H1 (cell line): ENCODE results near the gene CSRNP3. TPM values are rescaled to one million over a fixed set of nuclear protein-coding genes. Genes with fewer than 3 reads are reported as not detected.

Source experiments
- CTCF ChIA-PET: fragments of 300-600 bp; sonication (Branson Sonifier 250); formaldehyde crosslinking; loops from one replicate; lab custom pipeline; 2021; ENCODE audit not compliant: partially characterized antibody; lab: Charles Lee
- POLR2A ChIA-PET: fragments of 300-600 bp; sonication (Branson Sonifier 250); formaldehyde crosslinking; loops from one replicate; lab custom pipeline; 2021; ENCODE audit warnings: inconsistent platforms; ENCODE audit not compliant: partially characterized antibody; lab: Charles Lee
- DNase-seq, 2 experiments: peaks; one replicate each; pipeline versions ENCODE4 v3.0.0 to v3.0.0-alpha.2; 2010 to 2022; ENCODE audit warnings: low spot score in 2 of 2, low read depth in 1 of 2, mixed read lengths in 1 of 2
- FAIRE-seq: peaks from 2 replicates; lab custom pipeline; 2011; peaks lifted over from hg19 to GRCh38; lab: Jason Lieb, UNC
- H2AFZ ChIP-seq: 2 replicates; pipeline ENCODE4 v1.8.1; 2012; ENCODE audit warnings: low read length, inconsistent platforms
- H2AK5ac ChIP-seq: 2 replicates; pipeline ENCODE4 v1.6.1; 2013; ENCODE audit warnings: low read depth, low read length
- H2BK120ac ChIP-seq: replicated peaks from 2 replicates; pipeline ENCODE3; 2013; ENCODE audit warnings: low read depth, low read length, inconsistent platforms
- H2BK12ac ChIP-seq: 2 replicates; pipeline ENCODE4 v1.6.1; 2013; ENCODE audit warnings: low read depth, low read length
- H2BK15ac ChIP-seq: 2 replicates; pipeline ENCODE4 v1.6.1; 2013; ENCODE audit warnings: low read length
- H2BK20ac ChIP-seq: 2 replicates; pipeline ENCODE4 v1.6.1; 2013; ENCODE audit warnings: low read length
- H2BK5ac ChIP-seq: 2 replicates; pipeline ENCODE4 v1.6.1; 2013; ENCODE audit warnings: low read depth, low read length
- H3K14ac ChIP-seq: 2 replicates; pipeline ENCODE4 v1.6.1; 2013; ENCODE audit warnings: inconsistent platforms; ENCODE audit not compliant: insufficient read length
- H3K18ac ChIP-seq: 2 replicates; pipeline ENCODE4 v1.6.1; 2013; ENCODE audit warnings: low read length; ENCODE audit errors: extremely low read depth
- H3K23ac ChIP-seq: 2 replicates; pipeline ENCODE4 v1.6.1; 2013; ENCODE audit warnings: inconsistent platforms; ENCODE audit not compliant: insufficient read length
- H3K23me2 ChIP-seq: 2 replicates; pipeline ENCODE4 v1.6.1; 2013; ENCODE audit warnings: low read depth, low read length
- H3K27ac ChIP-seq: 2 replicates; pipeline ENCODE4 v1.6.1; 2011; ENCODE audit warnings: low read depth, low read length, inconsistent platforms
- H3K27me3 ChIP-seq, 4 experiments: replicated peaks in 1 of 4; 1 replicate in 1 of 4; 2 replicates in 3 of 4; pipeline versions ENCODE4 v1.6.1 to v1.8.1; 2011 to 2013; ENCODE audit warnings: low read length in 3 of 4, mild to moderate bottlenecking in 3 of 4, inconsistent platforms in 2 of 4, mixed read lengths in 2 of 4, moderate library complexity in 1 of 4; ENCODE audit not compliant: control insufficient read depth in 3 of 4, insufficient read depth in 3 of 4; ENCODE audit errors: extremely low read depth in 1 of 4
- H3K36me3 ChIP-seq, 4 experiments: 2 replicates each; pipeline versions ENCODE4 v1.6.1 to v1.8.1; 2011 to 2013; ENCODE audit warnings: mild to moderate bottlenecking in 4 of 4, low read length in 3 of 4, moderate library complexity in 2 of 4, control low read depth in 1 of 4, inconsistent platforms in 1 of 4; ENCODE audit not compliant: insufficient read depth in 4 of 4, control insufficient read depth in 2 of 4
- H3K4ac ChIP-seq: replicated peaks from 2 replicates; pipeline ENCODE3; 2013; ENCODE audit warnings: low read length, low read depth, mixed read lengths, inconsistent platforms; ENCODE audit not compliant: insufficient read length
- H3K4me1 ChIP-seq, 4 experiments: replicated peaks in 1 of 4; 1 replicate in 1 of 4; 2 replicates in 3 of 4; pipeline versions ENCODE4 v1.6.1 to v1.8.1; 2011 to 2013; ENCODE audit warnings: low read length in 3 of 4, inconsistent platforms in 2 of 4, mixed read lengths in 1 of 4; ENCODE audit not compliant: insufficient read depth in 4 of 4, control insufficient read depth in 3 of 4
- H3K4me2 ChIP-seq, 2 experiments: 2 replicates each; pipeline versions ENCODE4 v1.6.1 to v1.8.1; 2011 to 2013; ENCODE audit warnings: low read depth in 2 of 2, low read length in 2 of 2, control low read depth in 1 of 2, inconsistent platforms in 1 of 2, mild to moderate bottlenecking in 1 of 2; ENCODE audit not compliant: insufficient read depth in 1 of 2
- H3K4me3 ChIP-seq, 4 experiments: fragments of 200-600, 300-600 bp in 1 of 4; sonication (generic), shearing (Covaris generic), sonication (Bioruptor Twin) in 1 of 4; 2 replicates each; pipeline versions ENCODE4 v1.5.1 to v1.8.1; 2011 to 2016; ENCODE audit warnings: low read length in 4 of 4, low read depth in 3 of 4, control low read depth in 2 of 4, inconsistent platforms in 2 of 4, mild to moderate bottlenecking in 2 of 4, mixed read lengths in 1 of 4, moderate library complexity in 1 of 4; ENCODE audit not compliant: insufficient read depth in 2 of 4; ENCODE audit errors: extremely low read depth in 1 of 4
- H3K56ac ChIP-seq: replicated peaks from 2 replicates; pipeline ENCODE3; 2013; ENCODE audit warnings: low read depth, mild to moderate bottlenecking, mixed read lengths, low read length, inconsistent platforms; ENCODE audit not compliant: insufficient read length
- H3K79me1 ChIP-seq: 2 replicates; pipeline ENCODE4 v1.6.1; 2013; ENCODE audit warnings: low read depth, low read length, control low read depth
- H3K79me2 ChIP-seq, 2 experiments: 2 replicates each; pipeline versions ENCODE4 v1.6.1 to v1.8.1; 2012 to 2013; ENCODE audit warnings: low read length in 2 of 2, mild to moderate bottlenecking in 2 of 2, inconsistent platforms in 1 of 2; ENCODE audit not compliant: insufficient read depth in 2 of 2, control insufficient read depth in 1 of 2
- H3K9ac ChIP-seq, 4 experiments: replicated peaks in 1 of 4; 1 replicate in 1 of 4; 2 replicates in 3 of 4; pipeline versions ENCODE4 v1.6.1 to v1.8.1; 2011 to 2013; ENCODE audit warnings: low read depth in 3 of 4, low read length in 3 of 4, control low read depth in 2 of 4, mild to moderate bottlenecking in 2 of 4, moderate library complexity in 2 of 4, inconsistent platforms in 1 of 4; ENCODE audit errors: extremely low read depth in 1 of 4
- H3K9me3 ChIP-seq, 2 experiments: 2 replicates each; pipeline versions ENCODE4 v1.6.1 to v1.8.1; 2012 to 2013; ENCODE audit warnings: mild to moderate bottlenecking in 2 of 2, moderate library complexity in 2 of 2, control low read depth in 1 of 2, inconsistent platforms in 1 of 2, low read depth in 1 of 2, low read length in 1 of 2, mixed read lengths in 1 of 2; ENCODE audit not compliant: insufficient read depth in 2 of 2
- H4K20me1 ChIP-seq, 2 experiments: replicated peaks in 1 of 2; 2 replicates each; pipeline versions ENCODE3 to v1.8.1; 2011 to 2013; ENCODE audit warnings: inconsistent platforms in 2 of 2, low read length in 2 of 2, mild to moderate bottlenecking in 1 of 2; ENCODE audit not compliant: insufficient read depth in 2 of 2, control insufficient read depth in 1 of 2
- H4K5ac ChIP-seq: 2 replicates; pipeline ENCODE4 v1.6.1; 2013; ENCODE audit warnings: low read length, low read depth, mixed read lengths, inconsistent platforms; ENCODE audit not compliant: insufficient read length
- H4K8ac ChIP-seq: 2 replicates; pipeline ENCODE4 v1.8.0; 2013; ENCODE audit warnings: mild to moderate bottlenecking, moderate library complexity, low read length, inconsistent platforms; ENCODE audit not compliant: insufficient read depth; ENCODE audit errors: extremely low read depth
- H4K91ac ChIP-seq: replicated peaks from 2 replicates; pipeline ENCODE3; 2013; ENCODE audit warnings: low read length, mixed read lengths, inconsistent platforms; ENCODE audit not compliant: insufficient read length
- ATF3 ChIP-seq: IDR thresholded peaks from 2 replicates; pipeline ENCODE4 v1.6.1; 2011; ENCODE audit warnings: low read depth, mild to moderate bottlenecking, low read length; ENCODE audit not compliant: insufficient read depth
- GTF2F1 ChIP-seq: IDR thresholded peaks from 2 replicates; pipeline ENCODE4 v1.6.1; 2012; ENCODE audit warnings: low read depth, low read length, improper control_type of control experiment, borderline replicate concordance
- SIX5 ChIP-seq: IDR thresholded peaks from 2 replicates; pipeline ENCODE4 v1.6.1; 2011; ENCODE audit warnings: mild to moderate bottlenecking, low read depth, low read length
- TCF12 ChIP-seq: IDR thresholded peaks from 2 replicates; pipeline ENCODE4 v1.6.1; 2011; ENCODE audit warnings: low read depth, mild to moderate bottlenecking, low read length
- polyA plus RNA-seq, 7 experiments: library from polyadenylated mRNA; depleted of rRNA in 3 of 7; stranded (reverse) in 5 of 7; unstranded in 2 of 7; fragments of >200 nt in 5 of 7; fragments of 200-250 nt in 2 of 7; gene quantifications; 1 replicate in 5 of 7; 2 replicates in 1 of 7; 4 replicates in 1 of 7; pipeline versions ENCODE4 v1.2.1 to v1.2.3, GENCODE V29; 2011 to 2013; ENCODE audit warnings: missing spikeins in 2 of 7, mixed read lengths in 2 of 7
- total RNA-seq: library from RNA; stranded (reverse); fragmentation: NEBNext Ultra II Directional; extraction: Animal tissue kit (Norgen Biotek cat#: 25700); gene quantifications from 2 replicates; pipeline ENCODE4 v1.2.1, GENCODE V29; 2021

The CSRNP3 gene
- total and polyA plus RNA-seq, 2 of the 8 experiments (the other 6 are each of a cell fraction or from before 2014, with no cell fraction given) = 1.3 to 6.5 TPM

GRCh38 chr2:165539985-165540384 is 70.5 kb downstream of the CSRNP3 start:
- H2BK5ac ChIP-seq = no peak overlapping the region
- H3K9me3 ChIP-seq = no peaks in the 10 kb centered on the region
- DNase-seq = no peak
- H2BK15ac ChIP-seq = no peak overlapping the region
- no peak overlapping the region for H3K4ac ChIP-seq
- no peak overlapping the region for H3K4me2 ChIP-seq
- 0 out of 7 replicates have a peak, but pooled peaks cover 0 to 4% (median 0%) of the 10 kb centered on the region in 4 experiments for H3K4me1 ChIP-seq
- H3K9ac ChIP-seq = no peak overlapping the region
- H3K23me2 ChIP-seq = no peaks in the 10 kb centered on the region
- no peak overlapping the region for H3K4me3 ChIP-seq
- H2BK20ac ChIP-seq = no peak overlapping the region
- TF ChIP-seq GTF2F1 = no peak
- TF ChIP-seq SIX5 = no peak
- TF ChIP-seq TCF12 = no peak
- TF ChIP-seq ATF3 = no peak
- TF ChIP-seq, all 59 proteins: peak for 0
- POLR2A ChIA-PET = no interaction called here
- Histone ChIP-seq H3K56ac (no peak overlapping the region), H4K5ac (no peak overlapping the region), H4K20me1 (no peaks in the 10 kb centered on the region), H3K27ac (no peak overlapping the region), H2BK12ac (no peak overlapping the region), H3K79me1 (no peaks in the 10 kb centered on the region), H2AK5ac (no peak overlapping the region), H2BK120ac (no peak overlapping the region), H3K23ac (no peak overlapping the region), H3K27me3 (no peaks in the 10 kb centered on the region), H3K18ac (no peak overlapping the region), H4K91ac (no peak overlapping the region), H3K14ac (no peak overlapping the region), H3K36me3 (no peaks in the 10 kb centered on the region), H2AFZ (no peak overlapping the region), H4K8ac (no peak overlapping the region), H3K79me2 (no peaks in the 10 kb centered on the region)
- FAIRE-seq = no peak
- CTCF ChIA-PET = interaction anchor here (0.6 to 1.1 kb wide), 2 partner anchors 19 to 879 kb away, joined by 3 read pairs; no protein-coding TSS in a partner anchor
